CD4-positive, alpha-beta memory T cell (primary cell): ENCODE data around the gene TBC1D30. TPM values are rescaled to one million over a fixed set of nuclear protein-coding genes. Genes with fewer than 3 reads are reported as not detected.
A peak's percentile ranks its signal among the peaks of the same experiment; 100 is the strongest.
"Not testable (repeated sequence)": the region's sequence is repeated elsewhere in the genome, so short reads cannot be mapped to it uniquely, and the experiment has no call there.

Source experiments
- CTCF ChIA-PET: fragments of 350-600 bp; sonication (Branson Sonifier 250); formaldehyde crosslinking; loops from one replicate; lab custom pipeline; 2021; ENCODE audit warnings: inconsistent platforms; ENCODE audit not compliant: partially characterized antibody; lab: Charles Lee
- POLR2A ChIA-PET: fragments of 350-600 bp; sonication (Branson Sonifier 250); formaldehyde crosslinking; loops from one replicate; lab custom pipeline; 2021; ENCODE audit not compliant: partially characterized antibody; lab: Charles Lee
- DNase-seq, 5 donors: peaks; one replicate each; pipeline versions ENCODE4 v3.0.0 to v3.0.0-alpha.2; 2020 to 2022; ENCODE audit warnings: mixed read lengths in 1 of 5
- H3K27ac ChIP-seq: one replicate; pipeline ENCODE4 v1.7.0; 2013; ENCODE audit warnings: low read depth, low read length
- H3K27me3 ChIP-seq: 2 replicates; pipeline ENCODE4 v1.7.0; 2013; ENCODE audit warnings: mild to moderate bottlenecking, low read length, moderate library complexity; ENCODE audit not compliant: insufficient read depth
- H3K36me3 ChIP-seq: 2 replicates; pipeline ENCODE4 v1.7.0; 2013; ENCODE audit warnings: mild to moderate bottlenecking, low read length, moderate library complexity; ENCODE audit not compliant: insufficient read depth
- H3K4me1 ChIP-seq: 2 replicates; pipeline ENCODE4 v1.7.0; 2013; ENCODE audit warnings: mild to moderate bottlenecking, low read length, moderate library complexity; ENCODE audit not compliant: insufficient read depth
- H3K4me3 ChIP-seq, 2 donors: one replicate each; pipeline ENCODE4 v1.7.0; 2013; ENCODE audit warnings: low read length in 2 of 2, mild to moderate bottlenecking in 1 of 2
- H3K9me3 ChIP-seq, 2 donors: one replicate each; pipeline ENCODE4 v1.7.0; 2013; ENCODE audit warnings: low read length in 2 of 2, control low read depth in 1 of 2; ENCODE audit not compliant: control insufficient read depth in 1 of 2
- H3K27ac Mint-ChIP-seq, 7 donors: one replicate each; pipeline ENCODE4 v1.8.0; 2020 to 2021; ENCODE audit warnings: mixed read lengths in 7 of 7, mild to moderate bottlenecking in 6 of 7, inconsistent platforms in 3 of 7, moderate library complexity in 3 of 7
- H3K27me3 Mint-ChIP-seq, 2 donors: one replicate each; pipeline ENCODE4 v1.8.0; 2020 to 2021; ENCODE audit warnings: mixed read lengths in 2 of 2
- H3K36me3 Mint-ChIP-seq, 2 donors: one replicate each; pipeline ENCODE4 v1.8.0; 2020 to 2021; ENCODE audit warnings: mixed read lengths in 2 of 2, inconsistent platforms in 1 of 2, mild to moderate bottlenecking in 1 of 2
- H3K4me1 Mint-ChIP-seq, 4 donors: one replicate each; pipeline ENCODE4 v1.8.0; 2020 to 2021; ENCODE audit warnings: mixed read lengths in 4 of 4, mild to moderate bottlenecking in 1 of 4
- H3K4me3 Mint-ChIP-seq, 8 donors: one replicate each; pipeline ENCODE4 v1.8.0; 2020 to 2021; ENCODE audit warnings: mixed read lengths in 8 of 8, mild to moderate bottlenecking in 7 of 8, moderate library complexity in 6 of 8, inconsistent platforms in 3 of 8
- H3K9me3 Mint-ChIP-seq, 8 donors: one replicate each; pipeline ENCODE4 v1.8.0; 2020 to 2021; ENCODE audit warnings: mixed read lengths in 8 of 8, mild to moderate bottlenecking in 5 of 8, inconsistent platforms in 3 of 8, moderate library complexity in 1 of 8
- intact Hi-C: fragments of 100-400 bp; cut with micrococcal nuclease; formaldehyde crosslinking; loops from one replicate; pipeline ENCODE4 v1.15.1; 2023
- polyA plus RNA-seq, 2 donors: library from polyadenylated mRNA; unstranded; fragments of 300-500 nt; fragmentation: Illumina TruSeq; gene quantifications; one replicate each; pipeline ENCODE4 v1.2.3, GENCODE V29; 2021
- total RNA-seq, 2 experiments: library from RNA; stranded (reverse); gene quantifications; one replicate each; pipeline ENCODE4 v1.2.3, GENCODE V29; 2021

TBC1D30 gene, protein sequence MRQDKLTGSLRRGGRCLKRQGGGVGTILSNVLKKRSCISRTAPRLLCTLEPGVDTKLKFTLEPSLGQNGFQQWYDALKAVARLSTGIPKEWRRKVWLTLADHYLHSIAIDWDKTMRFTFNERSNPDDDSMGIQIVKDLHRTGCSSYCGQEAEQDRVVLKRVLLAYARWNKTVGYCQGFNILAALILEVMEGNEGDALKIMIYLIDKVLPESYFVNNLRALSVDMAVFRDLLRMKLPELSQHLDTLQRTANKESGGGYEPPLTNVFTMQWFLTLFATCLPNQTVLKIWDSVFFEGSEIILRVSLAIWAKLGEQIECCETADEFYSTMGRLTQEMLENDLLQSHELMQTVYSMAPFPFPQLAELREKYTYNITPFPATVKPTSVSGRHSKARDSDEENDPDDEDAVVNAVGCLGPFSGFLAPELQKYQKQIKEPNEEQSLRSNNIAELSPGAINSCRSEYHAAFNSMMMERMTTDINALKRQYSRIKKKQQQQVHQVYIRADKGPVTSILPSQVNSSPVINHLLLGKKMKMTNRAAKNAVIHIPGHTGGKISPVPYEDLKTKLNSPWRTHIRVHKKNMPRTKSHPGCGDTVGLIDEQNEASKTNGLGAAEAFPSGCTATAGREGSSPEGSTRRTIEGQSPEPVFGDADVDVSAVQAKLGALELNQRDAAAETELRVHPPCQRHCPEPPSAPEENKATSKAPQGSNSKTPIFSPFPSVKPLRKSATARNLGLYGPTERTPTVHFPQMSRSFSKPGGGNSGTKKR
- total RNA-seq (under 1 TPM; 0.55 to 0.73 TPM), polyA plus RNA-seq (not detected)

- no peak for DNase-seq
- H3K4me3 ChIP-seq, result peak within 1 kb of the TSS in 1 of 2 donors; percentile 38
- H3K4me1 ChIP-seq, result peaks cover 22% of the 10 kb centered on the region
- no peaks in the 10 kb centered on the region for H3K36me3 ChIP-seq
- H3K27me3 Mint-ChIP-seq, result peaks cover 36 to 43% of the 10 kb centered on the region in 2 donors
- H3K36me3 Mint-ChIP-seq, result no peaks in the 10 kb centered on the region
- H3K9me3 ChIP-seq, result no peaks in the 10 kb centered on the region
- H3K27me3 ChIP-seq, result peaks cover 36% of the 10 kb centered on the region
- H3K9me3 Mint-ChIP-seq, result peaks cover 0 to 14% (median 8%) of the 10 kb centered on the region in 8 donors
- peak within 1 kb of the TSS; percentile 64 to 86 (median 74) for H3K4me3 Mint-ChIP-seq
- peaks cover 9 to 22% (median 13%) of the 10 kb centered on the region in 4 donors for H3K4me1 Mint-ChIP-seq
- no peak within 1 kb of the TSS for H3K27ac Mint-ChIP-seq
- intact Hi-C loops, result no loop called here
- CTCF ChIA-PET, result no interaction called here
- no peak within 1 kb of the TSS for H3K27ac ChIP-seq
- POLR2A ChIA-PET, result no interaction called here
Observed at GRCh38 chr12:64824500-64825142, at the start of gene TBC1D30. Gene TBC1D30, plus strand, starts transcription at chr12:64824647. Its CDS starts 233 bp downstream, at chr12:64824880.

DNA sequence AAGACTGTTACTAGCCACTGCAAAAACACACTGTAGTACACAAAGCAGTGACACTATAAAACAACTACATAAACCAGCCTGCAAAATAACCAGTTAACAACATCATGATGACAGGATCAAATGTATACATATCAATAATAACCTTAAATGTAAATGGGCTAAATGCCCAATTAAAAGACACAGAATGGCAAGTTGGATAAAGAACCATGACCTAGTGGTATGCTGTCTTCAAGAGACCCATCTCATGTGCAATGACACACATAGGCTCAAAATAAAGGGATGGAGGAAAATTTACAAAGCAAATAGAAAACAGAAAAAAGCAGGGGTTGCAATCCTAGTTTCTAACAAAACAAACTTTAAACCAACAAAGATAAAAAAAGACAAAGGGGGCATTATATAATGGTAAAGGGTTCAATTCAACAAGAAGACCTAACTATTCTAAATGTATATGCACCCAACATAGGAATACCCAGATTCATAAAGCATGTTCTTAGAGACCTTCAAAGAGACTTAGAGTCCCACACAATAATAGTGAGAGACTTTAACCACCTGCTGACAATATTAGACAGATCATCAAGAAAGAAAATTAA is 49.2 kb upstream of the TBC1D30 start:
- H3K4me1 ChIP-seq, H3K27ac ChIP-seq, H3K4me1 Mint-ChIP-seq, H3K27me3 ChIP-seq, POLR2A ChIA-PET, DNase-seq, H3K4me3 ChIP-seq, H3K27ac Mint-ChIP-seq, H3K9me3 ChIP-seq, H3K36me3 ChIP-seq, intact Hi-C loops: not testable (repeated sequence)
- CTCF ChIA-PET, result interaction anchor here (1.1 kb wide), 1 partner anchor 27 kb away, joined by 3 read pairs; no protein-coding TSS in a partner anchor
- Mint-ChIP-seq H3K4me3 (peak overlapping the region in 1 of 8 donors; percentile 11), H3K9me3 (peaks cover 7 to 54% (median 42%) of the 10 kb centered on the region in 8 donors), H3K27me3 (peaks cover 44 to 47% of the 10 kb centered on the region in 2 donors), H3K36me3 (peaks cover 19 to 24% of the 10 kb centered on the region in 2 donors)

- intact Hi-C loops, result no loop called here
- Histone ChIP-seq H3K4me3 (no peak overlapping the region), H3K4me1 (peaks cover 19% of the 10 kb centered on the region), H3K27me3 (peaks cover 27% of the 10 kb centered on the region), H3K9me3 (peaks cover 0 to 6% of the 10 kb centered on the region in 2 donors), H3K27ac (no peak overlapping the region), H3K36me3 (no peaks in the 10 kb centered on the region)
- DNase-seq, result no peak
- Mint-ChIP-seq H3K4me3 (peak overlapping the region; percentile 70 to 85 (median 76)), H3K27me3 (peaks cover 57 to 63% of the 10 kb centered on the region in 2 donors), H3K4me1 (peaks cover 12 to 25% (median 19%) of the 10 kb centered on the region in 4 donors), H3K9me3 (peaks cover 7 to 39% (median 28%) of the 10 kb centered on the region in 8 donors), H3K36me3 (peaks cover 16% of the 10 kb centered on the region in 2 donors), H3K27ac (no peak overlapping the region)
- ChIA-PET CTCF (interaction anchor here (1.7 to 4.3 kb wide), 2 partner anchors 14 to 17 kb away, joined by 6 to 39 read pairs; no protein-coding TSS in a partner anchor), POLR2A (interaction anchor here (1.2 kb wide), 1 partner anchor 25 kb away, joined by 3 read pairs; no protein-coding TSS in a partner anchor)
Observed at GRCh38 chr12:64779354-64779974, 45.0 kb upstream of the TBC1D30 start.

DNA sequence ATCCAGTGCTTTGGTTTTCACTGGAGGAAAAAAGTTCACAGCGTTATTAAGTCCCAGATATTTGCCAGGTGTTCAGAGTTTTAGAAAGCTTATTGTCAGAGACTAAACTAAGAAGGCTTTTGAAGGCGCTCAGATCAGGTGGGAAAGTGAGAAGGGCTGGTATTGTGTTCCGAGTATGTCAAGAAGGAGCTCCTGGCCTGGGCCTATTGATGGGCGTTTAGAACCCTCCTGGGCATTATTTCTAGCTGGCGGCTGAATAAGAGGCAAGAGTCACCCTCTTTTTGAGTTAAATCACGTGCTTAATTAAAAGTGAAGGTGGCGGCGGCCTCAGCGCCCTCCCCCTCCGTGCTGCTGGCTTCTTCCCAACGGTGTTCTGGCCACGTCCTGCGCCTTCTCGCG is 44.3 kb upstream of the TBC1D30 start:
- peak overlapping the region; percentile 70 to 85 (median 76) for H3K4me3 Mint-ChIP-seq
- H3K27ac ChIP-seq, result no peak overlapping the region
- H3K9me3 ChIP-seq, result peaks cover 0 to 6% of the 10 kb centered on the region in 2 donors
- POLR2A ChIA-PET, result interaction anchor here (1.2 kb wide), 1 partner anchor 26 kb away, joined by 3 read pairs; no protein-coding TSS in a partner anchor
- no peak for DNase-seq
- H3K4me1 ChIP-seq, result peaks cover 19% of the 10 kb centered on the region
- CTCF ChIA-PET, result interaction anchor here (0.8 to 4.3 kb wide), 5 partner anchors 9 to 110 kb away, joined by 3 to 39 read pairs (median 6); no protein-coding TSS in a partner anchor
- no peak overlapping the region for H3K27ac Mint-ChIP-seq
- peaks cover 14 to 15% of the 10 kb centered on the region in 2 donors for H3K36me3 Mint-ChIP-seq
- peaks cover 12 to 25% (median 19%) of the 10 kb centered on the region in 4 donors for H3K4me1 Mint-ChIP-seq
- no peaks in the 10 kb centered on the region for H3K36me3 ChIP-seq
- H3K27me3 Mint-ChIP-seq, result peaks cover 57 to 64% of the 10 kb centered on the region in 2 donors
- H3K4me3 ChIP-seq, result peak overlapping the region in 1 of 2 donors; percentile 25
- intact Hi-C loops, result no loop called here
- H3K9me3 Mint-ChIP-seq, result peaks cover 7 to 32% (median 24%) of the 10 kb centered on the region in 8 donors
- H3K27me3 ChIP-seq, result peaks cover 27% of the 10 kb centered on the region

GRCh38 chr12:64780531-64781279 is 43.7 kb upstream of the TBC1D30 start:
- peak overlapping the region in 1 of 2 donors; percentile 37 for H3K4me3 ChIP-seq
- Mint-ChIP-seq H3K4me1 (peaks cover 12 to 25% (median 19%) of the 10 kb centered on the region in 4 donors), H3K4me3 (peak overlapping the region; percentile 70 to 96 (median 80)), H3K27ac (no peak overlapping the region), H3K9me3 (peaks cover 4 to 27% (median 18%) of the 10 kb centered on the region in 8 donors), H3K36me3 (peaks cover 8 to 9% of the 10 kb centered on the region in 2 donors), H3K27me3 (peaks cover 55 to 64% of the 10 kb centered on the region in 2 donors)
- POLR2A ChIA-PET, result interaction anchor here (1.2 to 1.4 kb wide), 2 partner anchors 26 to 43 kb away, joined by 3 read pairs; no protein-coding TSS in a partner anchor
- intact Hi-C loops, result no loop called here
- peaks cover 0 to 3% of the 10 kb centered on the region in 2 donors for H3K9me3 ChIP-seq
- DNase-seq, result peak in 2 of 5 donors; percentile 7 to 19
- H3K27me3 ChIP-seq, result peaks cover 27% of the 10 kb centered on the region
- no peak overlapping the region for H3K27ac ChIP-seq
- H3K36me3 ChIP-seq, result no peaks in the 10 kb centered on the region
- CTCF ChIA-PET, result interaction anchor here (0.8 to 4.3 kb wide), 6 partner anchors 9 to 230 kb away, joined by 3 to 39 read pairs (median 6); no protein-coding TSS in a partner anchor
- peaks cover 19% of the 10 kb centered on the region for H3K4me1 ChIP-seq
